Neural progenitor cell (in vitro differentiated cells): ENCODE results near the gene CST9. TPM values are rescaled to one million over a fixed set of nuclear protein-coding genes. Genes with fewer than 3 reads are reported as not detected.

Source experiments
- DNase-seq: peaks from one replicate; pipeline ENCODE4 v3.0.0-alpha.2; 2016; ENCODE audit warnings: low spot score
- H2AFZ ChIP-seq: fragments of 200-600 bp; sonication (generic); replicated peaks from 2 replicates; pipeline ENCODE4 v1.6.1; 2016; ENCODE audit warnings: antibody characterized with exemption
- H3F3A ChIP-seq: fragments of 200-600 bp; sonication (generic); 2 replicates; pipeline ENCODE4 v1.6.1; 2016; ENCODE audit warnings: antibody characterized with exemption, low read depth
- H3K27ac ChIP-seq: fragments of 200-600 bp; sonication (generic); 2 replicates; pipeline ENCODE4 v1.5.1; 2016; ENCODE audit warnings: mild to moderate bottlenecking
- H3K27me3 ChIP-seq: fragments of 200-600 bp; sonication (generic); 2 replicates; pipeline ENCODE4 v1.6.1; 2016; ENCODE audit warnings: mild to moderate bottlenecking, moderate library complexity
- H3K36me3 ChIP-seq: fragments of 200-600 bp; sonication (generic); 2 replicates; pipeline ENCODE4 v1.5.1; 2016
- H3K4me1 ChIP-seq: fragments of 200-600 bp; sonication (generic); 2 replicates; pipeline ENCODE4 v1.6.1; 2016; ENCODE audit warnings: mixed run types
- H3K4me2 ChIP-seq: fragments of 200-600 bp; sonication (generic); 2 replicates; pipeline ENCODE4 v1.6.1; 2016
- H3K4me3 ChIP-seq: fragments of 200-600 bp; sonication (generic); 2 replicates; pipeline ENCODE4 v1.5.1; 2016
- H3K79me2 ChIP-seq: fragments of 200-600 bp; sonication (generic); 2 replicates; pipeline ENCODE4 v1.6.1; 2016; ENCODE audit warnings: low read depth
- H3K9ac ChIP-seq: fragments of 200-600 bp; sonication (generic); 2 replicates; pipeline ENCODE4 v1.6.1; 2016
- H3K9me3 ChIP-seq: fragments of 200-600 bp; sonication (generic); 2 replicates; pipeline ENCODE4 v1.5.1; 2016; ENCODE audit warnings: low read depth
- H4K20me1 ChIP-seq: fragments of 200-600 bp; sonication (generic); 2 replicates; pipeline ENCODE4 v1.6.1; 2016; ENCODE audit warnings: low read depth
- H3K27ac Mint-ChIP-seq: 3 replicates; pipeline ENCODE4 v1.8.0; 2021; ENCODE audit warnings: mixed read lengths
- H3K27me3 Mint-ChIP-seq: 2 replicates; pipeline ENCODE4 v1.8.0; 2022; ENCODE audit warnings: low read depth, mild to moderate bottlenecking, inconsistent platforms, moderate library complexity, mixed read lengths; ENCODE audit not compliant: insufficient read depth
- H3K36me3 Mint-ChIP-seq: 3 replicates; pipeline ENCODE4 v1.8.0; 2021; ENCODE audit warnings: mixed read lengths
- H3K4me1 Mint-ChIP-seq: 3 replicates; pipeline ENCODE4 v1.8.0; 2021; ENCODE audit warnings: mixed read lengths
- H3K4me3 Mint-ChIP-seq: 3 replicates; pipeline ENCODE4 v1.8.0; 2021; ENCODE audit warnings: mild to moderate bottlenecking, moderate library complexity, mixed read lengths
- H3K9me3 Mint-ChIP-seq: 3 replicates; pipeline ENCODE4 v1.8.0; 2020; ENCODE audit warnings: mixed read lengths
- CTCF ChIP-seq: fragments of 200-600 bp; sonication (generic); IDR thresholded peaks from 2 replicates; pipeline ENCODE4 v1.5.1; 2017; ENCODE audit warnings: antibody characterized with exemption, mild to moderate bottlenecking
- EZH2 ChIP-seq: fragments of 200-600 bp; sonication (generic); IDR thresholded peaks from 2 replicates; pipeline ENCODE4 v1.6.1; 2017; ENCODE audit warnings: antibody characterized with exemption, mild to moderate bottlenecking, moderate library complexity
- EZH2phosphoT487 ChIP-seq: fragments of 200-600 bp; sonication (generic); IDR thresholded peaks from 2 replicates; pipeline ENCODE4 v1.6.1; 2017; ENCODE audit warnings: antibody characterized with exemption
- total RNA-seq: library from RNA; depleted of rRNA; stranded (reverse); fragments of >200 nt; gene quantifications from 2 replicates; pipeline ENCODE4 v1.2.3, GENCODE V29; 2015; ENCODE audit warnings: low replicate concordance

CST9 gene
- total RNA-seq, 1 donor from 2014 or later: not detected

GRCh38 chr20:23644164-23644563, 38.4 kb upstream of the CST9 start:
- Histone ChIP-seq H3K4me1 (no peaks in the 10 kb centered on the region), H2AFZ (no peak overlapping the region), H3K9ac (no peak overlapping the region), H3K79me2 (no peaks in the 10 kb centered on the region), H3K4me2 (no peak overlapping the region), H3K27ac (no peak overlapping the region), H3K9me3 (no peaks in the 10 kb centered on the region), H4K20me1 (no peaks in the 10 kb centered on the region), H3K27me3 (no peaks in the 10 kb centered on the region), H3F3A (no peaks in the 10 kb centered on the region), H3K4me3 (no peak overlapping the region), H3K36me3 (no peaks in the 10 kb centered on the region)
- H3K9me3 Mint-ChIP-seq: no peaks in the 10 kb centered on the region
- H3K27ac Mint-ChIP-seq: no peak overlapping the region
- DNase-seq: no peak
- H3K4me3 Mint-ChIP-seq: no peak overlapping the region
- no peaks in the 10 kb centered on the region for H3K36me3 Mint-ChIP-seq
- TF ChIP-seq CTCF: no peak
- H3K4me1 Mint-ChIP-seq: peaks cover 2% of the 10 kb centered on the region
- H3K27me3 Mint-ChIP-seq: peaks cover 9% of the 10 kb centered on the region

GRCh38 chr20:23643659-23644058, 37.9 kb upstream of the CST9 start:
- Histone ChIP-seq H2AFZ (no peak overlapping the region), H4K20me1 (no peaks in the 10 kb centered on the region), H3F3A (peaks cover 3% of the 10 kb centered on the region), H3K4me3 (no peak overlapping the region), H3K9me3 (no peaks in the 10 kb centered on the region), H3K27me3 (no peaks in the 10 kb centered on the region), H3K9ac (no peak overlapping the region), H3K36me3 (no peaks in the 10 kb centered on the region), H3K27ac (no peak overlapping the region), H3K79me2 (no peaks in the 10 kb centered on the region), H3K4me1 (no peaks in the 10 kb centered on the region), H3K4me2 (no peak overlapping the region)
- Mint-ChIP-seq H3K4me1 (peaks cover 2% of the 10 kb centered on the region), H3K27me3 (peaks cover 9% of the 10 kb centered on the region), H3K9me3 (no peaks in the 10 kb centered on the region), H3K27ac (no peak overlapping the region), H3K36me3 (no peaks in the 10 kb centered on the region), H3K4me3 (no peak overlapping the region)
- TF ChIP-seq EZH2phosphoT487: no peak
- no peak for TF ChIP-seq CTCF
- no peak for TF ChIP-seq EZH2
- no peak for DNase-seq

GRCh38 chr20:23641936-23642751, 36.4 kb upstream of the CST9 start:
- no peaks in the 10 kb centered on the region for H3K79me2 ChIP-seq
- H2AFZ ChIP-seq: no peak overlapping the region
- Mint-ChIP-seq H3K27ac (no peak overlapping the region), H3K4me3 (no peak overlapping the region), H3K9me3 (no peaks in the 10 kb centered on the region), H3K36me3 (no peaks in the 10 kb centered on the region), H3K4me1 (peaks cover 2% of the 10 kb centered on the region), H3K27me3 (peaks cover 9% of the 10 kb centered on the region)
- no peak overlapping the region for H3K4me3 ChIP-seq
- no peaks in the 10 kb centered on the region for H4K20me1 ChIP-seq
- TF ChIP-seq CTCF (no peak), EZH2phosphoT487 (no peak), EZH2 (no peak)
- no peak overlapping the region for H3K4me2 ChIP-seq
- H3K9ac ChIP-seq: no peak overlapping the region
- DNase-seq: no peak
- no peak overlapping the region for H3K27ac ChIP-seq
- H3K4me1 ChIP-seq: peaks cover under 1% of the 10 kb centered on the region
- H3F3A ChIP-seq: peaks cover 5% of the 10 kb centered on the region
- H3K9me3 ChIP-seq: no peaks in the 10 kb centered on the region
- peaks cover 1% of the 10 kb centered on the region for H3K27me3 ChIP-seq
- H3K36me3 ChIP-seq: no peaks in the 10 kb centered on the region
